Right lobe of liver (tissue), 6 donors: ENCODE data around the gene BAZ1B. TPM values are rescaled to one million over a fixed set of nuclear protein-coding genes. Genes with fewer than 3 reads are reported as not detected.
A peak's percentile ranks its signal among the peaks of the same experiment; 100 is the strongest.

Experiments used
- ATAC-seq, 4 donors: fragments of 200-7000 bp; cut with Tn5 transposase; one replicate each; pipeline ENCODE4 v1.9.1; 2020; ENCODE audit warnings: mild to moderate bottlenecking in 4 of 4, moderate library complexity in 4 of 4
- DNase-seq, 3 donors: peaks; one replicate each; pipeline ENCODE4 v3.0.0-alpha.2; 2020
- H3K27ac ChIP-seq, 3 donors: fragments of 200-600 bp; one replicate each; pipeline ENCODE4 v1.8.0; 2022
- H3K27me3 ChIP-seq, 2 donors: fragments of 200-600 bp; one replicate each; pipeline ENCODE4 v1.8.0; 2022
- H3K36me3 ChIP-seq, 4 donors: fragments of 200-600 bp; sonication (generic) in 1 of 4; one replicate each; pipeline versions ENCODE4 v1.5.1 to v1.8.0; 2017 to 2022; ENCODE audit warnings: control low read depth in 1 of 4
- H3K4me1 ChIP-seq, 4 donors: fragments of 200-600 bp; sonication (generic) in 1 of 4; one replicate each; pipeline versions ENCODE4 v1.5.1 to v1.8.0; 2017 to 2022; ENCODE audit warnings: control low read depth in 1 of 4
- H3K4me3 ChIP-seq, 3 donors: fragments of 200-600 bp; one replicate each; pipeline ENCODE4 v1.8.0; 2022
- H3K9me3 ChIP-seq, 4 donors: fragments of 200-600 bp; sonication (generic) in 1 of 4; one replicate each; pipeline versions ENCODE4 v1.5.1 to v1.8.0; 2017 to 2022; ENCODE audit warnings: control low read depth in 1 of 4
- POLR2A ChIP-seq: fragments of 450-650 bp; IDR thresholded peaks from one replicate; pipeline ENCODE4 v1.6.1; 2017; ENCODE audit warnings: antibody characterized with exemption, mild to moderate bottlenecking
- WGBS: methylation state at CpG from one replicate; pipeline ENCODE4 v1.1.6; 2018; ENCODE audit warnings: low coverage, low lambda C conversion rate; ENCODE audit not compliant: insufficient coverage; ENCODE audit errors: missing lambda C conversion rate; 5-methylcytosine and 5-hydroxymethylcytosine counted together
- intact Hi-C, 2 donors: fragments of 100-400 bp; cut with DNase I; formaldehyde crosslinking; loops; one replicate each; pipeline versions ENCODE4 v1.11.2 to v1.14.1; 2022
- total RNA-seq, 6 experiments: library from RNA; depleted of rRNA in 2 of 6; stranded (reverse); fragments of >200 nt in 2 of 6; fragmentation: NEBNext Ultra II Directional in 3 of 6; extraction: Animal tissue kit (Norgen Biotek cat#: 25700) in 3 of 6; gene quantifications; one replicate each; pipeline versions ENCODE4 v1.1.0 to v1.2.4, GENCODE V29; 2016 to 2023
- TF ChIP-seq, protein P1 (sequence below), 4 donors: fragments of 200-600 bp in 3 of 4; fragments of 450-650 bp in 1 of 4; IDR thresholded peaks; one replicate each; pipeline versions ENCODE4 v1.5.1 to v1.8.0; 2016 to 2022; ENCODE audit warnings: antibody characterized with exemption in 4 of 4, mild to moderate bottlenecking in 2 of 4
- donor health status: DM: no; HTN: yes; CAD: no.
- donor health status: DM: no; HTN: no; CAD: no.
- donor health status: DM: no; HTN: no; CAD: no.
- donor health status: DM: no; HTN: yes; CAD: no.
- donor health status: DM: no; HTN: yes; CAD: no.

The BAZ1B gene
- total RNA-seq, 6 experiments from 2014 or later = 19.3 to 26.2 (median 25.0) TPM

DNA sequence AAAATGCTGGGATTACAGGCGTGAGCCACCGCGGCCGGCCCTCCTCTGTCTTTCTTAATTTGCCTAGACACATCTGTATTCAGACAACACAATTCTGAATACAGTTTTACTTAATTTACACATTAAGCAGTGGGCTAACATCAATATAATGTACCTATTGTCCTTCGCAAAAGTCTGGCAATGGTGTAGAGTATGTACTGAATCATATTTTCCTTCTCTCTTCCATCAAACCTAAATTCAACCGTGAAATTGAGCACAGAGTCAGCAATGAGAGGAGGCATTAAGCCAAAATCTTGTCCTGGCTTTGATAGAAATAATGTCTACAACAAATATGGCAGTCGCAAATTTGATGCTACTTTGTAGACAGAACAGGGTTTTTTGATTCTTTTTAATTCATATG, 58.1 kb downstream of the BAZ1B start:
- no peaks in the 10 kb centered on the region for H3K27me3 ChIP-seq
- no peak for DNase-seq
- intact Hi-C loops = no loop called here
- WGBS = 92% methylated on average over 7 of the region's 7 CpGs
- H3K4me3 ChIP-seq = no peak overlapping the region
- H3K36me3 ChIP-seq = peaks cover 2 to 91% (median 61%) of the 10 kb centered on the region in 4 donors
- H3K9me3 ChIP-seq = no peaks in the 10 kb centered on the region
- H3K27ac ChIP-seq = no peak overlapping the region
- TF ChIP-seq POLR2A = no peak
- no peak for ATAC-seq
- no peaks in the 10 kb centered on the region for H3K4me1 ChIP-seq

DNA sequence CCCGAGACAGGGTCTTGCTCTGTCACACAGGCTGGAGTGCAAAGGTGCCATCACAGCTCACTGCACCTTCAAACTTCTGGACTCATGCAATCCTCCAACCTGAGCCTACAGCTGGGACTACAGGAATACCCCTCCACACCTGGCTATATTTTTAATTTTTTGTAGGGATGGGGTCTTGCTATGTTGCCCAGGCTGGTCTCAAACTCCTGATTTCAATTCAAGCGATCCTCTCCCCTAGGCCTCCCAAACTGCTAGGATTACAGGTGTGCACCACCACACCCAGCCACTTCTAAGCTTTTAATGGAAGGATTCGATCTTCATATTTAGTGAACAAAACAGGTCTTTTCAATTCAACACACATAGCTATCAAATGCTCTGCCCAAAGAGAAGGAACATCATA, 58.8 kb downstream of the BAZ1B start:
- Histone ChIP-seq H3K27ac (no peak overlapping the region), H3K27me3 (no peaks in the 10 kb centered on the region), H3K4me1 (no peaks in the 10 kb centered on the region), H3K4me3 (no peak overlapping the region), H3K9me3 (no peaks in the 10 kb centered on the region), H3K36me3 (peaks cover 0 to 91% (median 59%) of the 10 kb centered on the region in 4 donors)
- intact Hi-C loops = no loop called here
- TF ChIP-seq, protein P1, sequence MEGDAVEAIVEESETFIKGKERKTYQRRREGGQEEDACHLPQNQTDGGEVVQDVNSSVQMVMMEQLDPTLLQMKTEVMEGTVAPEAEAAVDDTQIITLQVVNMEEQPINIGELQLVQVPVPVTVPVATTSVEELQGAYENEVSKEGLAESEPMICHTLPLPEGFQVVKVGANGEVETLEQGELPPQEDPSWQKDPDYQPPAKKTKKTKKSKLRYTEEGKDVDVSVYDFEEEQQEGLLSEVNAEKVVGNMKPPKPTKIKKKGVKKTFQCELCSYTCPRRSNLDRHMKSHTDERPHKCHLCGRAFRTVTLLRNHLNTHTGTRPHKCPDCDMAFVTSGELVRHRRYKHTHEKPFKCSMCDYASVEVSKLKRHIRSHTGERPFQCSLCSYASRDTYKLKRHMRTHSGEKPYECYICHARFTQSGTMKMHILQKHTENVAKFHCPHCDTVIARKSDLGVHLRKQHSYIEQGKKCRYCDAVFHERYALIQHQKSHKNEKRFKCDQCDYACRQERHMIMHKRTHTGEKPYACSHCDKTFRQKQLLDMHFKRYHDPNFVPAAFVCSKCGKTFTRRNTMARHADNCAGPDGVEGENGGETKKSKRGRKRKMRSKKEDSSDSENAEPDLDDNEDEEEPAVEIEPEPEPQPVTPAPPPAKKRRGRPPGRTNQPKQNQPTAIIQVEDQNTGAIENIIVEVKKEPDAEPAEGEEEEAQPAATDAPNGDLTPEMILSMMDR (IDR thresholded peaks at IDR 0.05) = no peak
- TF ChIP-seq POLR2A = no peak
- 79% methylated on average over 3 of the region's 3 CpGs for WGBS
- ATAC-seq (no peak), DNase-seq (no peak)

DNA sequence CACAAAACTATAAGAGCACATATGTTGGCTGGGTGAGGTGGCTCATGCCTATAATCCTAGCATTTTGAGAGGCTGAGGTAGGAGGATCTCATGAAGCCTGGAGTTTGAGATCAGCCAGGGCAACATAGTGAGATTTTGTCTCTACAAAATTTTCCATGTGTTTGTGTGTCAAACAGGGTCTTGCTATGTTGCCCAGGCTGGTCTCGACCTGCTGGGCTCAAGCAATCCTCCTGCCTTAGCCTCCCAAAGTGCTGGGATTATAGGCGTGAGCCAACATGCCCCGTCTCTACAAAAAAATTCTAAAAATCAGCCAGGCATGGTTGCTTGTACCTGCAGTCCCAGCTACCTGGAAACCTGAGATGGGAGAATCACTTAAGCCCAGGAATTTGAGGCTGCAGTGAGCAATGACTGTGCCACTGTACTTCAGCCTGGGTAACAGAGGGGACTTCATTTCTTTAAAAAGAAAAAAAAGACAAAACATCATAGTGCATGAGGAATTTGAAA, 60.3 kb downstream of the BAZ1B start:
- intact Hi-C loops = no loop called here
- DNase-seq = no peak
- no peak overlapping the region for H3K27ac ChIP-seq
- H3K4me3 ChIP-seq = no peak overlapping the region
- H3K9me3 ChIP-seq = no peaks in the 10 kb centered on the region
- H3K27me3 ChIP-seq = no peaks in the 10 kb centered on the region
- ATAC-seq = no peak
- no peaks in the 10 kb centered on the region for H3K4me1 ChIP-seq
- WGBS = no CpG with 5 or more reads among the region's 3 CpGs
- no peak for TF ChIP-seq POLR2A
- peaks cover 0 to 98% (median 62%) of the 10 kb centered on the region in 4 donors for H3K36me3 ChIP-seq

DNA sequence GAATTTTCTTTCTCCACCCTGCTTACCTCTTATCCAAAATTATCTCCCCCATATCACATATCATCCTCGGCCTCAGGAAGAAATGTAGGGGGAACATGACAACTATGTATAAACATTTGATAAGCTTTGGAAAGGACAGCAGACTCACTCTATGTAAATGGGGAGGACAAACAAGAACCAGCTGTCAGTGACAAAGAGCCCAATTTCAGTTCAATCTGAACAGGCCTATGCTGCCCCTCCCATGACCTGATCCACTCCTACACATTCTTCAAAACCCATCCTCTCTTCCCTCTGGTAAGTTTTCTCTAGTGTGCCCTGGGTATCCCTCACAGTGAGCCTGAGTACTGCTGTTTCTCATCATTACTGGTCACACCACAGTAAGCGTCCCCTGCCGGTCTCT, 67.7 kb downstream of the BAZ1B start:
- no peak for TF ChIP-seq POLR2A
- TF ChIP-seq, protein P1 (IDR thresholded peaks at IDR 0.05) = no peak
- H3K27me3 ChIP-seq = no peaks in the 10 kb centered on the region
- WGBS = 70% methylated on average over 3 of the region's 3 CpGs
- H3K36me3 ChIP-seq = peaks cover 0 to 73% (median 33%) of the 10 kb centered on the region in 4 donors
- intact Hi-C loops = no loop called here
- no peaks in the 10 kb centered on the region for H3K9me3 ChIP-seq
- no peak overlapping the region for H3K4me3 ChIP-seq
- ATAC-seq (no peak), DNase-seq (no peak)
- no peak overlapping the region for H3K27ac ChIP-seq
- no peaks in the 10 kb centered on the region for H3K4me1 ChIP-seq

DNA sequence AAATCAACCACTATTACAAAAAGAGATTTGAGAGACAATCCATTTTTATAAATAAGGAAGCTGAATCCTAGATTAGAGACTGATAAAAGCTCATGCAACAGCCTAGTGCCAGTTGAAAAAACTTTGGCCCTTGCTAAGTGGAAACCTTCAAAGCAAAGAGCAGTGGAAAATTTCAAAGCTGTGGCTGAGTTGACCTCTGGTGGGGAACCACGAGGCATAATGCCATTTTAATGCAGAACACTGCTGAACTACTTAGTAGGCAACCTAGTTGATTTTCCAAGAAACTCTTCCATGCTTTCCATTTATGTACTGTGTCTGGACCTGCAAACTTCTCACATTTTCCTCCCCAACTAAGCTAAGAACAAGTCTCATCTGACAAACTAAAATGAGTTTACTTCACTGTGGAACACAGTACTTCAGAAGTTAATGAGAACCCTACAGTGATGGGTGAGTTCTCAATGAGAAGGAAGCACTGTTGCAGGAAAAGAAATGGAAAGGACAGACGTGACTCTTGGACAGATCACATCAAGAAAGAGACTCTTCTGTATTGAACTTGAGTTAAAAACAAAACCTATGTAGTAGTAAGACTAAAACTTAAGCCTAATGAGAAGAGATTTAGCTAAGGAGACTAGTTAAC, 69.0 kb downstream of the BAZ1B start:
- H3K27ac ChIP-seq = peak overlapping the region in 1 of 3 donors; percentile 3
- peak in 3 of 4 donors; percentile 29 to 59 (median 55) for ATAC-seq
- no peak for TF ChIP-seq POLR2A
- TF ChIP-seq, protein P1 (IDR thresholded peaks at IDR 0.05) = no peak
- intact Hi-C loops = no loop called here
- WGBS = 42% methylated on average over 2 of the region's 2 CpGs
- H3K9me3 ChIP-seq = no peaks in the 10 kb centered on the region
- no peaks in the 10 kb centered on the region for H3K27me3 ChIP-seq
- peaks cover 0 to 10% (median 0%) of the 10 kb centered on the region in 4 donors for H3K4me1 ChIP-seq
- no peak overlapping the region for H3K4me3 ChIP-seq
- DNase-seq = no peak
- H3K36me3 ChIP-seq = peaks cover 8 to 73% (median 34%) of the 10 kb centered on the region in 4 donors
